K562 (cell line): Measurements from ENCODE around the gene SERINC5.

ENCODE experiments used
- ADNP ChIP-seq: fragments of 200-800 bp; sonication (Bioruptor generic); IDR thresholded peaks from 2 replicates; pipeline ENCODE4 v1.6.1; 2016; ENCODE audit warnings: missing genetic modification characterization, missing compliant biosample characterization
- ARNT ChIP-seq, 2 experiments: fragments of 450-650 bp; IDR thresholded peaks; 2 replicates each; pipeline ENCODE4 v1.6.1; 2016; ENCODE audit warnings: mild to moderate bottlenecking in 1 of 2
- CAMTA2 ChIP-seq: fragments of 250-450 bp; sonication (Bioruptor Pico); conservative IDR thresholded peaks from 2 replicates; pipeline ENCODE4 v1.5.1; 2022
- E2F5 ChIP-seq: sonication (generic); formaldehyde crosslinking; IDR thresholded peaks from 2 replicates; pipeline ENCODE4 v1.8.0; 2022; ENCODE audit warnings: mild to moderate bottlenecking, missing genetic modification reagents
- EP300 ChIP-seq: IDR thresholded peaks from 2 replicates; pipeline ENCODE4 v1.6.1; 2012; ENCODE audit warnings: low read length, improper control_type of control experiment
- ETV6 ChIP-seq, 3 experiments: fragments of 150-350 bp in 1 of 3; sonication (generic) in 1 of 3; formaldehyde crosslinking in 1 of 3; IDR thresholded peaks; 2 replicates each; pipeline versions ENCODE4 v1.6.1 to v1.8.0; 2014 to 2022; ENCODE audit warnings: borderline replicate concordance in 2 of 3, low read depth in 2 of 3, antibody characterized with exemption in 1 of 3, low read length in 1 of 3, mild to moderate bottlenecking in 1 of 3, missing genetic modification reagents in 1 of 3
- MAX ChIP-seq: sonication (generic); formaldehyde crosslinking; IDR thresholded peaks from 2 replicates; pipeline ENCODE4 v1.9.0; 2022; ENCODE audit warnings: mild to moderate bottlenecking, missing genetic modification reagents
- MXI1 ChIP-seq: IDR thresholded peaks from 2 replicates; pipeline ENCODE4 v1.6.1; 2011; ENCODE audit warnings: low read depth, mild to moderate bottlenecking, improper control_type of control experiment, low read length
- POLR2A ChIP-seq: fragments of 450-650 bp; conservative IDR thresholded peaks from 2 replicates; pipeline ENCODE4 v1.6.1; 2016
- PTBP1 ChIP-seq: fragments of 200-400 bp; formaldehyde crosslinking; IDR thresholded peaks from 2 replicates; pipeline ENCODE4 v1.6.1; 2017; ENCODE audit warnings: low read depth, low read length
- ZNF282 ChIP-seq: sonication (generic); formaldehyde crosslinking; IDR thresholded peaks from 2 replicates; pipeline ENCODE4 v1.8.1; 2023; ENCODE audit warnings: missing genetic modification reagents

GRCh38 chr5:80193401-80193800 lies 62.4 kb downstream of the SERINC5 start:
- no peak for TF ChIP-seq POLR2A
- TF ChIP-seq ARNT (IDR thresholded peaks at IDR 0.05): no peak
- no peak for TF ChIP-seq E2F5
- no peak for TF ChIP-seq ZNF282 (CRISPR knock-in tag)
- no peak for TF ChIP-seq ETV6 (IDR thresholded peaks at IDR 0.05; ENCODE audit: borderline replicate concordance in 1 of 2, low read depth in 2 of 2, low read length in 1 of 2)
- no peak for TF ChIP-seq ETV6 (CRISPR knock-in tag; IDR thresholded peaks at IDR 0.05; ENCODE audit: borderline replicate concordance)
- no peak for TF ChIP-seq CAMTA2 (CRISPR knock-in tag)
- no peak for TF ChIP-seq MAX
- no peak for TF ChIP-seq EP300
- TF ChIP-seq ADNP (tag): no peak
- no peak for TF ChIP-seq PTBP1
- no peak for TF ChIP-seq MXI1
